ENCODE results near the gene CAPN5.

Gene CAPN5

DNA sequence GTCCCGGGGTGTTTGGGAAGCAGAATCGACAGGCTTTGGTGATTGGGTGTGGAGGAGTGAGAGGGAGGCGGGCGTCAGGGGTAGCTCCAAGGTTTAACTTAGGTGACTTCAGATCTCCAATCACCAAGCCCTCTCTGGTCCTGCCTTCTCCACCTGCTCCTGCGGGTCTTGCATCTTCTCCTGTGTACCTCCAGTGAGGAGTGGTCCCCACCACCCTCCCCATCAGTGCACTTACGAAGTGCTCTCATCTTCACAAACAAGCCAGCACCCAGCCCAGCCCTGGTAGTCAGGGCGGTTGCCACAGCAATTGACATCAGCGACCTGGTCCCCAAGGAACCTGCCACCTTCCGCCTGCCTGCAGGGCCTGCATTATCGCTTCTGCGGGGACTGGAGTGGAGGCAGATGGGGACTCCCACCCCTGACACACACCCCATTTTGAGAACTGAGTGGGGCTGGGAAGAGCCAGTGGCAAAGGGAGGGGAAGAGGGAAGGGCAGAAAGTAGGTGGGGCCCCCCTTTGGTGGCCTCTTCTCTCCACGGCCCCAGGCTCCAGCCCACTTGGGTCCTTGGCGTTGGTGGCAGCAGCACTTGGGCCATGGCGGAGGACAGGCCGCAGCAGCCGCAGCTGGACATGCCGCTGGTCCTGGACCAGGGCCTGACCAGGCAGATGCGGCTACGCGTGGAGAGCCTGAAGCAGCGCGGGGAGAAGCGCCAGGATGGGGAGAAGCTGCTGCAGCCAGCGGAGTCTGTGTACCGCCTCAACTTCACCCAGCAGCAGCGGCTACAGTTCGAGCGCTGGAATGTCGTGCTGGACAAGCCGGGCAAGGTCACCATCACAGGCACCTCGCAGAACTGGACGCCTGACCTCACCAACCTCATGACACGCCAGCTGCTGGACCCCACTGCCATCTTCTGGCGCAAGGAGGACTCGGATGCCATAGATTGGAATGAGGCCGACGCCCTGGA is 35.8 kb downstream of the CAPN5 start, which contains the start of gene OMP:
OMP (plus strand) TSS at position 595 of the 965 bp plus-strand sequence; CDS start at position 595, 0 bp downstream.
- no peak for FAIRE-seq

DNA sequence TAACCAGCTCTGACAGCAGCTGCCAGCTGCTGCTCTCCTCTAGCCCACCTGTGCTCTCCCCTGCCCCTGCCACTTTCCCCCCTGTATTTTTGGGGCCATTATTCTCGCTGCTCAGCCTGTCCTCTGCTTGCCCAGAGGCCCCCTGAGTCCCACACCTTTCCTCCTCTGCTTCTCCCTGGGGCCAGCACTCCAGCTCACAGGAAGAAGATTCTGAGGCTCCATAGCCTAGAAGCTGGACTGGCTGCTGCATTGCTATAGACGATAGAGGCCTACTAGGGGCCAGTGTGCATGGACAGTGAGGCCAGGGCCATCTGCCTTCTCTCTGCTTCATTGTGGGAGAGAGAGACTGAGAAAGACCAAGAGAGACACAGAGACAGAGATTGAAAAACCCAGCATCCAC is 36.5 kb downstream of the CAPN5 start:
- no peak for FAIRE-seq

DNA sequence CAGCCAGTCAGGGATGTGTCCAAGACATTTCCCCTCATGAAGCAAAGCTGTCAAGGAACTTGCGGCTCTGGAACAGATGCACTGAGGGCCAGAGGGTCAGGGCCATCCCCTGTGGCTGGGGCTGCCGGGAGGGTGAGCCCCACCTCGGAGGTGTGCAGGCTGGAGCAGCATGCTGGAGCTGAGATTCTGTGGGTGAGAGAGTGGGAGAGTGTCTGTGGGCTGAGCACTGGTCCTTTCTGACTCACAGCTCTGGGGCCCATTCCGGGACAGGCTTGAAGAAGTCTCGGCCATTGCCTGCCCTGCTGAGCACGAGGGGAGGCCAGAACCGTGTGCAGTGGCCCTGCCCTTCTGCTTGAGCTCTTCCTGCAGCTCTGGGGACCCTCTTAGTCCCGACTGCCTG is 38.0 kb downstream of the CAPN5 start:
- FAIRE-seq: no peak

DNA sequence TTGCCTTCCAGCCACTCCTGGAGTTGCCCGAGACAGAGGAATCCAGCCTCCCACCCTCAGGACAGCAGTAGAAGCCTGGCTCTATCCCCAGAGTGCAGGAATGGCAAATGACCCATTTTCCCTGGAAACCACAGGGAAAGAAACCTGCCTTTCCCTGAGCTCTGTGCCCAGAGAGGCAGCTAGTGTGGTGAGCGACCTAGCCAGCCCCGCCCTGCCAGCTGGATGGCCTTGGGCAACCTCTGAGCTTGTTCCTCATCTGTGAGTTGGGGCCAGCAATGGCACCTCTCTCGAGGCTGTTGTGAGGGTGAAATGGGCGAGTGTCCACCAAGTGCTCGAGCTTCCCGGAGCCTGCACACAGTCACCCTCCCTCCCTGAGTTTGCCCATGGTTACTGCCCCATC is 39.5 kb downstream of the CAPN5 start:
- FAIRE-seq: no peak

GRCh38 chr11:77106759-77107158 is 40.0 kb downstream of the CAPN5 start:
- FAIRE-seq: no peak

DNA sequence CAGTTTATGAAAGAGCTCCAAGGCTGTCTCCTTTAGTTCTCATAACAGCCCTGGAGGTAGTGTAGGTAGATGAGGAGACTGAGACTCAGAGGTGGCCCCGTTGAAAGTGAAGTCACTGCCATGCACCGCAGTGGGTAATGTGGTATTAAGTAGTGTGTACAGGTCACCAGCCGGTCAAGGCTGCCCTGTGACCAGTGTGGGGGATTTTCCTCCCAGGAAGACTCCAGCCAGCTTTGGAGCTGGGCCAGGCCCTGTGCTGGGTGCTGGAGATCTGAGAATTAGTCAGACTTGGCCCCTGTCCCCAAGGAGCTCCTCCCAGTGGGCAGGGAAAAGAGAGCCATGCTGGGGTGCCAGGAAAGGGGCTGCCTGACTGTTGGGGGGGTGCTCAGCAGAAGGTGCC is 41.2 kb downstream of the CAPN5 start:
- FAIRE-seq: no peak

GRCh38 chr11:77108436-77108835 is 41.7 kb downstream of the CAPN5 start:
- FAIRE-seq: no peak

DNA sequence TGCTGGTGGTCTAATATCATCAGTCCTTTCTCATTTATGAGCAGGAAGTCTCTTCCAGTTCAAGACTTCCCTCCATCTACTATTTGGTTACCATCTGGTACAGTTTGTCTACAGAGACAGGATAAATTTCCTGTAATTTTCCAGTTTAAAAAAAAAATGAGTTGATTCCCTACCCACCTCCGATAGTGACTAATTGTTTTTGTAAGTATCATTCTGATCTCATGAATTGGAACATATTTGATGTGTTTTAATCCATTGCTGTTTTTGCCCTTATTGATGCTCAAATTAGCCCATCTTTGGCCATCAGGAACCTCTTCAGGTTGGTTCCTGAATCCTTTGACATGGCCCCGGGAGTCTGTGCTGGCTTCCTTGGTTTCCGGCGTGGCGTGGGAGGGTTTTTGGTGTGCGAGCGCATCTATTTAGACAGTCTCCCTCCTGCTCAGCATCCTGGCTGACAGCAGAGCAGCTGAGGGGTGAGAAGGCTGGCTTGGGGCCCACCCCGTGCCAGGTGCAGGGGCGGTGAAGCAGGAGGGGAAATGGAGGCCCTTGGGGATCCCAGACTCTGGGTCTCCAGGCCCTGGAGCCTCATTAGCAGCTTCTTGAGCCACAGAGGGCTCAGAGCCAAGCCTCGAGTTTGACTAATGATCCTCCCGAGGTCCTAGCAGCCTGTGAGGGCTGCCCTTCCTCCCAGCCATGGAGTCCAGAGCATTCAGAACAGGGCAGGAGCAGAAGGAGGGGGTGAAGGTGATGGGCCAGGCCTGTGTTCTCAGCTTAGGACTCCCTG is 42.7 kb downstream of the CAPN5 start:
- FAIRE-seq: no peak

DNA sequence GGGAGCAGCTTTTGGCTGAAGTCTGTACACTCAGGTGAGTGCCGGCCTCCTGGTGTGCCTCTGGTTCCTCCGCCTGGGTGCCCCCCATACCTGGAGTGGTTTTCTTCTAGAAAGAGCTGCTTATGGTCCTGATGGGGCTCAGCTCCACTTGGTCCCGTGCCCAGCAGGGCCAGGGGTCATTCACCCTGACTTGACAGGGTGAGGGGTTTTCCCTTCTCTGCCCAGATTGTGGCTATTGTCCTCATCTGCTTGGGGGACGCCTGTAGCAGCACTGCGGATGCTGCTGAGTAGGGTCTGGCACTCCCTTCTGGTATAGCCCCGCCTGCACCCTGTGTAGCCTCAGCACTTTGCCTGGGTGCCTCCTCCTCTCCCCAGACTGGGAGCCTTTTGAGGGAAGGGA is 44.1 kb downstream of the CAPN5 start:
- FAIRE-seq: no peak

- FAIRE-seq: no peak
These were observed 44.5 kb downstream of the CAPN5 start for GRCh38 chr11:77111277-77111676.

GRCh38 chr11:77111946-77112345 is 45.2 kb downstream of the CAPN5 start:
- FAIRE-seq: no peak

DNA sequence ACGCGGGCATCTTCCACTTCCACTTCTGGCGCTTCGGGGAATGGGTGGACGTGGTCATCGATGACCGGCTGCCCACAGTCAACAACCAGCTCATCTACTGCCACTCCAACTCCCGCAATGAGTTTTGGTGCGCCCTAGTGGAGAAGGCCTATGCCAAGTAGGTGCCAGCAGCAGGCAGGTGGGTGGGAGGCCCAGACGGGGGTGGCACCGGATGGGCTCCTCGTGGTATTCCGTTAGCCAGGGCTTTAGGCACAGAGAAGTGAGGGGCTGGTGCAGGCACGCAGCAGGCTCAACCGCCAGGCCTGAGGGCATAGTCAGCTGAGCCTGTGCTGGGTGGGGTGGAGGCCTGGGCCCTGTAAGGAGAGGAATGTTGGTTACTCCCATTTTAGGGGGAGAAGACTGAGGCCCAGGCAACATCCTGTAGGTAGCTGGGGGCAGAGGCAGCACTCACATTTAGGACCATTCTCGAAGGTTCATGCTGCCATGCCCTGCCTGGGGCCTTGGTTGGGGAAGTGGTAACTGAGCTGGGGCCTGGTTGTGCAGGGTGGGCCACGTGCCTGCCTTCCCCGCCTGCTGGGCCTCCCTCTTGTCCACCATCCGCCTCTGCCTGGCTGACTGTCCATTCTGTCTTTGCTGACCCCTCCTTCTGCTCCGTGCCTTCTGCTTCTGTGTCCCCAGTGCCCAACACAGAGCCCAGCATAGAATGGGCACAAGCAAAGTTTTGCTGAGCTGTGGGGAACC is 46.0 kb downstream of the CAPN5 start:
- FAIRE-seq: no peak

GRCh38 chr11:77113382-77114088 is 46.8 kb downstream of the CAPN5 start:
- FAIRE-seq: no peak

- FAIRE-seq: no peak
These were observed 47.3 kb downstream of the CAPN5 start for GRCh38 chr11:77114089-77114463.

DNA sequence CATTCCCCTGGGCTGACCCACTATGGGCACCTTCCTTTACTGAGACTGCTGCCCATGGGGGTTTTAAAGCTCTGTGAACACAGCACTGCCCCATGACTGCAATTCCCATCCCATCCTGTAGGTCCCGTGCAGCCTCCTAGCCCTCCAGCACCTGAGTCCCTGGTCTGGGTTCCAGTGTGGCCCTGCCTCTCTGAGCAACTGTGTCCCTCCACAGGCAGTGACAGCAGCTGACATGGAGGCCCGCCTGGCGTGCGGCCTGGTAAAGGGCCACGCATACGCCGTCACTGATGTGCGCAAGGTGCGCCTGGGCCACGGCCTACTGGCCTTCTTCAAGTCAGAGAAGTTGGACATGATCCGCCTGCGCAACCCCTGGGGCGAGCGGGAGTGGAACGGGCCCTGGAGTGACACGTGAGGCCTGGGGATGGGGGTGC is 48.4 kb downstream of the CAPN5 start:
- FAIRE-seq: no peak

- no peak for FAIRE-seq
These were observed 49.2 kb downstream of the CAPN5 start for GRCh38 chr11:77115956-77116355.

DNA sequence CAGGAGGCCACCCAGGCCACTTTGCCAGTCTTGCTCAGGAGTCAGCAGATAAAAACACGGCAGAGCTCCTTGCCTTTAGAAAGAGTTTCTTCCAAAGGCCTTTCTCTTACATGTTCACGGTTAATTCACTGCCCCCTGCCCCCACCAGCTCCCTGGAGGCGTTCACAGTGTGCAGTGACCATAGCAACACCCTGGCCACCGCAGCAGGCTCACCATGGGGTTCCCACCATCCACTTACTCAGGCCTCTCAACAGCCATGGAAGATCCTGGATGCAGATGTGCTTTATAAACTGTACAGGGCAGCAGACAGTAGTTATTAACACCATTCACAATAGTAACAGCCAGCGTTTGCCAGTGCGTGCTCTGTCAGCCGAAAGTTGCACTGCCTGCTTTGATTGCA is 50.7 kb downstream of the CAPN5 start:
- no peak for FAIRE-seq

- no peak for FAIRE-seq
These were observed 51.3 kb downstream of the CAPN5 start for GRCh38 chr11:77118086-77118485.

DNA sequence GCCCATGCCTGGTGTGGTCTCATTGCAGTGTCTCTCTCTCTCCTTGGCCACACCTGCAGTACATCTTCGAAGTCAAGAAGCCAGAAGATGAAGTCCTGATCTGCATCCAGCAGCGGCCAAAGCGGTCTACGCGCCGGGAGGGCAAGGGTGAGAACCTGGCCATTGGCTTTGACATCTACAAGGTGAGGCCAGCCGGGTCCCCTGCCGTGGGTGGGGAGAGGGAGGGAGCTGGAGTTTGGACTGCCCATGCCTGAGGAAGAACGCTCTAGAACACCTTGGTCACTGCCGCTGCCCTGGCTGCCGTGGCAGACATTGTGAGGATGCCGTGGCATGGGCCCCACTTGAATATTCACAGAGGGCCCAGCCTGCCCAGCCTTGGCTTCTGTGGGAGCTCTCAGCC is 52.2 kb downstream of the CAPN5 start:
- FAIRE-seq: no peak

- FAIRE-seq: no peak
These were observed 52.8 kb downstream of the CAPN5 start for GRCh38 chr11:77119531-77119936.

GRCh38 chr11:77120571-77120970 is 53.8 kb downstream of the CAPN5 start:
- FAIRE-seq: no peak

DNA sequence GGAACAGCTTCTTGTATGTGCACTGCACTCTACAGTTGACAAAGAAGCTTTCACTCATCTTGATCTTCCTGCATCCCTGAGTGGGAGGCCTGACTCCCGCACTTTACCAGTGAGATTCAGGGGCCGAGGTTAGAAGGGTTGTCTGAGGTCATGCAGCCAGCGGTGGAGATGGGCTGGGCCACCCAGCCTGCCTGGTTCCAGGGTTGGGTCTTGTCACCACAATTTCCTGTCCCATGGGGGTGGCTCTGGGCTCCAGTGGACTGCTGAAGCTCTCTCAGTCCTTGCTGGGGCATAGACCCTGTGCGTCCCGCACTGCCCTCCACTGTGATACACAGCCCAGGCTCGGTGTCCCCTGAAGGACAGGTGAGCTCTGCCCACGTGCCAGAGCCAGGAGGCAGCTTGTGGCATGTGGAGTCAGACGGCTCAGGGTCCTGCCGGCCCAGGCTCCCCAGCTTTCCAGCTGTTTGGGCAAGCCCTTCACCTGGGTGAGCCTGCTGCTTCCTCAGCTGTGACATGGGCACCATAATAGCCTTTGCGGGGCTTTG is 54.4 kb downstream of the CAPN5 start:
- FAIRE-seq: no peak

Data from islet of Langerhans (tissue), 1 donor.